ENCODE results near the gene FAM110D. TPM values are rescaled to one million over a fixed set of nuclear protein-coding genes. Genes with fewer than 3 reads are reported as not detected.

The FAM110D gene
- total and polyA plus RNA-seq, 2 donors (not counting 3 experiments of a cell fraction or from before 2014, with no cell fraction given) = 2.6 to 5.1 TPM

- Histone ChIP-seq H4K20me1 (replicated peaks; ENCODE audit: control insufficient read depth, extremely low read depth, insufficient read depth, low read length) (no peaks in the 10 kb centered on the region), H3K4me2 (ENCODE audit: insufficient read depth, low read length) (no peak overlapping the region), H3K79me2 (ENCODE audit: control insufficient read depth, insufficient read depth, low read length) (no peaks in the 10 kb centered on the region), H3K27ac (ENCODE audit: insufficient read depth, low read depth, low read length) (no peak overlapping the region), H3K4me3 (replicated peaks in 1 of 3; ENCODE audit: insufficient read depth in 1 of 3, low read depth in 1 of 3, low read length in 3 of 3) (no peak overlapping the region), H3K4me1 (ENCODE audit: control insufficient read depth, extremely low read depth, insufficient read depth, low read length) (no peaks in the 10 kb centered on the region), H3K9me1 (replicated peaks; ENCODE audit: control insufficient read depth, extremely low read depth, insufficient read depth, low read length) (no peaks in the 10 kb centered on the region), H2AFZ (ENCODE audit: low read depth, low read length) (no peak overlapping the region), H3K27me3 (ENCODE audit: control insufficient read depth in 2 of 2, insufficient read depth in 2 of 2, low read length in 2 of 2) (no peaks in the 10 kb centered on the region), H3K36me3 (ENCODE audit: control insufficient read depth in 2 of 2, extremely low read depth in 1 of 2, insufficient read depth in 2 of 2, low read length in 2 of 2) (no peaks in the 10 kb centered on the region), H3K9ac (replicated peaks; ENCODE audit: extremely low read depth, insufficient read depth, low read length) (no peak overlapping the region), H3K9me3 (replicated peaks; ENCODE audit: control insufficient read depth, insufficient read depth, low read length) (no peaks in the 10 kb centered on the region)
- FAIRE-seq (no peak), DNase-seq (ENCODE audit: low read depth, low spot score) (no peak)
- intact Hi-C loops (cut with micrococcal nuclease) = no loop called here
- POLR2A ChIA-PET = interaction anchor here (0.7 to 1.2 kb wide), 2 partner anchors 28 to 230 kb away, joined by 3 to 6 read pairs; partner anchors contain the start of gene PDIK1L
- no TSS peak for BruUV-seq (replicated peaks)
- CTCF ChIA-PET = interaction anchor here (0.7 to 2.3 kb wide), 8 partner anchors 8 to 103 kb away, joined by 3 to 29 read pairs (median 4); partner anchors contain the start of gene ZNF593
- dilution Hi-C loops (cut with MboI; ENCODE audit: extremely low pct_ligation_motif_present, low sequenced_read_pairs) = no loop called here
- no peak for TF ChIP-seq POLR2A (IDR thresholded peaks at IDR 0.05; ENCODE audit: low read depth, low read length)
- no peak for TF ChIP-seq GATA2 (IDR thresholded peaks at IDR 0.05; ENCODE audit: insufficient read depth, insufficient read length, low read depth, low read length)
- TF ChIP-seq EZH2 (IDR thresholded peaks at IDR 0.05; ENCODE audit: borderline replicate concordance, low read depth, low read length, severe bottlenecking) = no peak
- TF ChIP-seq, protein P1, sequence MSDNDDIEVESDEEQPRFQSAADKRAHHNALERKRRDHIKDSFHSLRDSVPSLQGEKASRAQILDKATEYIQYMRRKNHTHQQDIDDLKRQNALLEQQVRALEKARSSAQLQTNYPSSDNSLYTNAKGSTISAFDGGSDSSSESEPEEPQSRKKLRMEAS (IDR thresholded peaks at IDR 0.05; ENCODE audit: insufficient read depth, insufficient read length) = no peak
- TF ChIP-seq MYC (IDR thresholded peaks at IDR 0.05; ENCODE audit: low read depth, low read length) = no peak
- TF ChIP-seq CTCF (IDR thresholded peaks at IDR 0.05; ENCODE audit: extremely low read depth in 1 of 2, insufficient read depth in 1 of 2, low read depth in 1 of 2, low read length in 2 of 2) = no peak
- no peak for TF ChIP-seq JUN (IDR thresholded peaks at IDR 0.05; ENCODE audit: borderline replicate concordance, insufficient read depth, insufficient read length, low read depth)
- TF ChIP-seq FOS (IDR thresholded peaks at IDR 0.05; ENCODE audit: borderline replicate concordance, insufficient read depth, low read length) = no peak
- no peak for TF ChIP-seq POLR2AphosphoS5 (IDR thresholded peaks at IDR 0.05; ENCODE audit: insufficient read depth, low read depth, low read length)
Measured at GRCh38 chr1:26138974-26139558, 19.8 kb upstream of the FAM110D start.

Data from endothelial cell of umbilical vein (primary cell).